ENCODE results near the gene FYB1. TPM values are rescaled to one million over a fixed set of nuclear protein-coding genes. Genes with fewer than 3 reads are reported as not detected.

Gene FYB1
- total and polyA plus RNA-seq, 9 donors = 1.1 to 12.4 (median 3.6) TPM

- intact Hi-C loops (cut with DNase I) = no loop called here
- TF ChIP-seq EP300 (IDR thresholded peaks at IDR 0.05) (no peak), POLR2A (IDR thresholded peaks at IDR 0.05) (no peak), CTCF (IDR thresholded peaks at IDR 0.05) (no peak)
Observed at GRCh38 chr5:39119404-39120051, 99.8 kb downstream of the FYB1 start.

GRCh38 chr5:39118638-39119037, 100.7 kb downstream of the FYB1 start:
- no peak overlapping the region for H3K27ac ChIP-seq
- no peaks in the 10 kb centered on the region for H3K36me3 ChIP-seq
- H3K4me1 ChIP-seq (ENCODE audit: insufficient read depth) = no peaks in the 10 kb centered on the region
- 51 to 76% (median 56%) methylated on average over 2 of the region's 2 CpGs for WGBS, 3 donors
- H3K27me3 ChIP-seq = peaks cover 5% of the 10 kb centered on the region
- no peak for TF ChIP-seq POLR2A (IDR thresholded peaks at IDR 0.05)
- no peak for DNase-seq
- no peaks in the 10 kb centered on the region for H3K9me3 ChIP-seq
- no peak overlapping the region for H3K4me3 ChIP-seq
- intact Hi-C loops (cut with DNase I) = no loop called here

More at GRCh38 chr5:39119404-39120051, 99.8 kb downstream of the FYB1 start:
- H3K4me1 ChIP-seq (ENCODE audit: insufficient read depth) = no peaks in the 10 kb centered on the region
- H3K4me3 ChIP-seq = no peak overlapping the region
- 40 to 64% (median 54%) methylated on average over 3 of the region's 3 CpGs for WGBS, 3 donors
- H3K9me3 ChIP-seq = no peaks in the 10 kb centered on the region
- H3K27ac ChIP-seq = no peak overlapping the region
- H3K36me3 ChIP-seq = no peaks in the 10 kb centered on the region
- peaks cover 5% of the 10 kb centered on the region for H3K27me3 ChIP-seq
- no peak for DNase-seq

- no peak for TF ChIP-seq EP300 (IDR thresholded peaks at IDR 0.05)
- no peak for TF ChIP-seq POLR2A (IDR thresholded peaks at IDR 0.05)
- TF ChIP-seq CTCF (IDR thresholded peaks at IDR 0.05) = no peak
- H3K4me3 ChIP-seq = no peak overlapping the region
- H3K27ac ChIP-seq = no peak overlapping the region
- no peaks in the 10 kb centered on the region for H3K4me1 ChIP-seq (ENCODE audit: insufficient read depth)
- H3K9me3 ChIP-seq = no peaks in the 10 kb centered on the region
- no peak for DNase-seq
- no peaks in the 10 kb centered on the region for H3K36me3 ChIP-seq
- intact Hi-C loops (cut with DNase I) = no loop called here
- H3K27me3 ChIP-seq = peaks cover 5% of the 10 kb centered on the region
- 82 to 87% (median 85%) methylated on average over 2 of the region's 2 CpGs for WGBS, 3 donors
Observed at GRCh38 chr5:39117401-39117800, 102.0 kb downstream of the FYB1 start.

GRCh38 chr5:39116344-39117170, 102.8 kb downstream of the FYB1 start:
- Histone ChIP-seq H3K27ac (no peak overlapping the region), H3K4me3 (no peak overlapping the region), H3K36me3 (no peaks in the 10 kb centered on the region), H3K9me3 (no peaks in the 10 kb centered on the region), H3K4me1 (ENCODE audit: insufficient read depth) (no peaks in the 10 kb centered on the region), H3K27me3 (peaks cover 5% of the 10 kb centered on the region)
- intact Hi-C loops (cut with DNase I) = no loop called here
- WGBS, 3 donors = 90 to 93% (median 92%) methylated on average over 3 of the region's 3 CpGs
- no peak for DNase-seq
- TF ChIP-seq POLR2A (IDR thresholded peaks at IDR 0.05) = no peak
- no peak for TF ChIP-seq CTCF (IDR thresholded peaks at IDR 0.05)
- no peak for TF ChIP-seq EP300 (IDR thresholded peaks at IDR 0.05)
